ENCODE data around the gene SMAD3. TPM values are rescaled to one million over a fixed set of nuclear protein-coding genes. Genes with fewer than 3 reads are reported as not detected.

SMAD3 gene
- total and polyA plus RNA-seq, 10 of the 15 experiments (the other 5 are each of a cell fraction or from before 2014, with no cell fraction given): 5.6 to 43.2 (median 16.0) TPM

- TF ChIP-seq YBX1 (IDR thresholded peaks at IDR 0.05): no peak
- TF ChIP-seq POLR2A (IDR thresholded peaks at IDR 0.05; ENCODE audit: low read depth, low read length): peak; percentile 37
- Histone ChIP-seq H3K4me2 (ENCODE audit: control insufficient read depth, insufficient read depth) (peak overlapping the region; percentile 84; the same call in 1 of the 2 replicates), H3K4me1 (ENCODE audit: control insufficient read depth, insufficient read depth, low read length) (peaks cover 85% of the 10 kb centered on the region), H4K20me1 (ENCODE audit: control insufficient read depth, insufficient read depth) (no peaks in the 10 kb centered on the region), H3K27ac (ENCODE audit: control insufficient read depth, insufficient read depth) (no peak overlapping the region), H3K4me3 (no peak overlapping the region), H3K36me3 (ENCODE audit: control insufficient read depth in 2 of 2, insufficient read depth in 2 of 2, low read length in 1 of 2) (peaks cover 4 to 20% of the 10 kb centered on the region in 2 experiments; a peak in 3 of 4 replicates), H3K79me2 (ENCODE audit: control insufficient read depth, insufficient read depth, low read length) (peaks cover 80% of the 10 kb centered on the region), H3K9me3 (replicated peaks; ENCODE audit: control insufficient read depth, insufficient read depth, low read length) (no peaks in the 10 kb centered on the region), H3K9ac (ENCODE audit: control insufficient read depth, insufficient read depth, low read length) (no peak overlapping the region), H3K27me3 (replicated peaks in 1 of 2; ENCODE audit: control insufficient read depth in 2 of 2, insufficient read depth in 2 of 2, low read length in 1 of 2) (no peaks in the 10 kb centered on the region), H2AFZ (ENCODE audit: control insufficient read depth, low read depth, low read length) (no peak overlapping the region)
- RAD21 ChIA-PET (ENCODE audit: unreplicated experiment): interaction anchor here (0.8 to 10.3 kb wide), 6 partner anchors 8 to 214 kb away, joined by 4 to 77 read pairs (median 6); no protein-coding TSS in a partner anchor
- SMC1A ChIA-PET (ENCODE audit: uncharacterized antibody, unreplicated experiment): interaction anchor here (1.2 to 11.2 kb wide), 9 partner anchors 10 to 45 kb away, joined by 3 to 192 read pairs (median 5); no protein-coding TSS in a partner anchor
- POLR2A ChIA-PET: interaction anchor here (1.2 to 2.0 kb wide), 2 partner anchors 8 to 13 kb away, joined by 3 to 9 read pairs; no protein-coding TSS in a partner anchor
- DNase-seq (ENCODE audit: low read depth, low spot score) (no peak), ATAC-seq (no peak), FAIRE-seq (no peak)
- WGBS (ENCODE audit: insufficient coverage, insufficient replicate concordance, low lambda C conversion rate, missing lambda C conversion rate): 80% methylated on average over 15 of the region's 15 CpGs
- in situ Hi-C loops (cut with MboI): loop anchor here (25.0 kb wide), 1 partner anchor 1302 kb away; the partner anchor contains the start of gene DENND4A
- BruUV-seq (replicated peaks): no TSS peak
- CTCF ChIA-PET: interaction anchor here (0.8 to 1.2 kb wide), 3 partner anchors 12 to 151 kb away, joined by 3 read pairs; no protein-coding TSS in a partner anchor
- intact Hi-C loops (cut with micrococcal nuclease; ENCODE audit: unreplicated experiment): loop anchor here (5.0 to 10.0 kb wide), 2 partner anchors 153 to 755 kb away; partner anchors contain the start of gene RNU6-1
Observed at GRCh38 chr15:67089217-67090193, 24.1 kb downstream of the SMAD3 start.
